IPS-18c (cell line): ENCODE data around the gene APOB.
"Not testable (repeated sequence)": the region's sequence is repeated elsewhere in the genome, so short reads cannot be mapped to it uniquely, and the experiment has no call there.

Experiments used
- H3K4me3 ChIP-seq: 2 replicates; pipeline ENCODE4 v1.7.0; 2013; ENCODE audit warnings: low read depth, mild to moderate bottlenecking, low read length, moderate library complexity; ENCODE audit not compliant: insufficient read depth
- H3K9me3 ChIP-seq: one replicate; pipeline ENCODE4 v1.6.1; 2013; ENCODE audit warnings: mild to moderate bottlenecking, low read length, moderate library complexity; ENCODE audit not compliant: control insufficient read depth, insufficient read depth

APOB gene

DNA sequence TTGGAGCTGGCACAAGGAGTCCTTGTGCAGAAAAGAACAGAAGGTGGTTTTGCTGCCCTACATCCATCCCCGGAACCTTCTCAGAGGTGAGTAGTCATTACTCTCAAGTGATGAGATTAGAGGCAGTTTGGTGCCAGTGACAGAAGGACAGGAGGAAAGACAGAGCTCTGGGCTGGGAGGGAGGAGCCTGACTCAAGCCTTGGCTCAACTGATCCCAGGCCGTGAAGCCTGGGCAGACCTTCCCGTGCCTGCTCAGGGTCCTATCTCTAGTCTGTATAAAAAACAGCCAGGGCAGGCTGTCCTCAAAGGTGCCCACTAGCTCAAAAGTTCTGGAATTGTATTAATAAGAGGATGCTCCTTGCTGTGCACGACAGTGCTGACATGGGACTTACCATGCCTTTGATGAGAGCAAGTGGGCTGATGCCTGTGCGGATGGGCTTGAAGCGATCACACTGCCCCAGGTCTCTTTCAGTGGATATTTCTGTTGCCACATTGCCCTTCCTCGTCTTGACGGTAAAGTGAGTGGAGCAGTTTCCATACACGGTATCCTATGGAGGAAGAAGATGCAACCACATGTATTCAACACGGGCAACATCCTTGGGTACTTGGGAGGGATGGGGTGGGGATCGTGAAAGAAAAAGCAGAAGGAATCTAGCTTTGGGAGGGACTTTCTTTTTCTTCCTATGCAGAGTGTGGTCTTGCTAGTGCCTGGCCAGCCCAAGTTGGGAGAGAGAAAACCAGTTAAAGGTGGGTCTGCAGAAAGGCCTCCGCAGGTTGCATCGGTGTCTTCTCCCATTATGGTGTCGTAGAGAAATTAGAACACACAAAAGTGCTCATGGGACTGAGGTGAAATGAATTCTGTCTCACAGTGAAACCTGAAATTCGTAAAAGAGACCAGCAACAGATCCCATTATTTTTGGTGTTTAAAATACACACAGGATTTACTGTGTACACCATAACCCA is 6.9 kb downstream of the APOB start:
- no peak overlapping the region for H3K4me3 ChIP-seq

DNA sequence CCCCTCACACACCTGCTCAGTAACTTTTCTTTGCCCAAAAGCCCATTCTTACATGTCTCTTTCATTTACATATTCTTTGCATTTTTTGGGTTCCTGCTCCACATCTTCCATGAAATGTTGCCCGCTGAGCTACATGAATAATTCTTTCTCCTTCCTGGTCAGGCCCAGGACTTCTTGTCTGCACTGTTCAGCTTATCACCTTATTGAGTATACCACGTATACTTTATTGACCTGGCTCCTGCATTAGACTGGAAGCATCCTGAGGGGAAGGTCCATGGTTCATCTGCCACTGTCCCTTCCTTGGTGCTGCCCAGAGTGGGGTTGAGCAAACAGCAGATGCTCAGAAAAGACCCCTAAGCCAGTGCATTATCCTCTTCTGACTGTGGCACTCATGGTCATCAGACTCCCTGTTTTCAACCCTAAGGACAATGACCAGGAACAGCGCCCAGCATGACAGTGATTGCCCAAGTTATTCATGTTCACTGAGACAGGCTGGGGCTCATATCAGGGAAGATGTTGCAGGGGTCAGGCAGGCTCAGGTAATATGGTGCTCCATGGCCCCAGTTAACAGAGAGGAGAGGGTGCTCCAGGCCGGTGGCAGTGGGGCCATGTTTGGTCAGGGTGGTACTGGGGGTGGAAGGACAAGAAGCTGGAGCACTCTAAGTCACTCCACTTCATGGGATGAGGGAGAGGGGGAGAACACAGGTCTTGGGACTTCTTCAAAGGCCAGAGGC is 7.7 kb downstream of the APOB start:
- H3K9me3 ChIP-seq: no peaks in the 10 kb centered on the region
- H3K4me3 ChIP-seq: no peak overlapping the region

More for the DNA sequence above, 6.9 kb downstream of the APOB start:
- H3K9me3 ChIP-seq: no peaks in the 10 kb centered on the region

GRCh38 chr2:21035282-21035973 is 8.4 kb downstream of the APOB start:
- H3K4me3 ChIP-seq: no peak overlapping the region

DNA sequence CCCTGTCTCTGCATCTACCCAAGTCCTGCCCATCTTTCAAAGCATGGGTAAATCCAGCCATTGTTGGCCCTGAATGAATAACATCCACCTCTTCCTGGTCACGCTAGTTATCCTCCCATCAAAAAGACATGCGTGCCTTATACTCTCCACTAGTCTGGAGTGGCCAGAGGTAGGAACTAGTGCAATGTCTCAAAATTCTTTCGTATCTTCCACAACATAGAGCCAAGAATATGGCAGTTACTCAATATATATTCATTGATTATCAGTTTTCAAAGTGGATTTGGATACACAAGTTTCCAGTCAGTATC is 8.9 kb downstream of the APOB start:
- Histone ChIP-seq H3K9me3 (no peaks in the 10 kb centered on the region), H3K4me3 (no peak overlapping the region)

More at GRCh38 chr2:21035282-21035973, 8.4 kb downstream of the APOB start:
- H3K9me3 ChIP-seq: no peaks in the 10 kb centered on the region

DNA sequence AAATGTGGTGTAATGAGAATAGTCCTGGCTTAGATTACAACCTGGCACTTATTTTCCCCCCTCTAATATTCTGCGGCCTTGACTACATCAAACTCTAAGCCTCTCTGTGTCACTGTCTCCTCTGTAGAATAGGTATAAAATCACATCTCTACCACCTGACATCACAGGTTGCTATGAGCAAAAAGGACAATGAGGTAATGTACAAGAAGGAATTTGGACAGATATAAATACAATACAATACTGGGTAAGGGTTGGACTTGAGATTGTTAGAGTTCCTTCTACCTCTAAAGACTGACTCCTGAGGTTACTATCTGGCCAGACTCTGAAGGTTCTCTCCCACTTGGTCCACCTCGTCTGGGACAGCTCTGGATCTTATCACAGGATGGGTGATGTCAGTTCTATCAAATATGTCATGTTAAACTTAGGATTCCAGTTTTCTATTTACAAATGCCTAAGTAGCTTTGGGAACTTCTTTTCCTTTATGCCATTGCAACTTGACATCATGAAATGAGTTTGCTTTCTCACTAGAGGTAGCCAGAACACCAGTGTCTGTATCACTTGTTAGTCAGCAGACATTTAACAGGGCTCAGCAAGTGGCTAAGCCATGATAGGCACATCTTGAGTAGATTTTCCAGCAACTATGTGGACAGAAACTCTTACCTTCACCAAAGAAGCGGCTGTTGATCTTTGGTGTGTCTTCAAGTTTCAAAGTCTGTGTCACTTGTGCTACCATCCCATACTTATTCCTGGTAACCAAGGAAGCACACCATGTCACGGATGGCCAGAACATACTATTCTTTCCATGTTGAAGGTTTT is 9.5 kb downstream of the APOB start:
- H3K4me3 ChIP-seq: no peak overlapping the region
- no peaks in the 10 kb centered on the region for H3K9me3 ChIP-seq

- H3K4me3 ChIP-seq: no peak overlapping the region
- H3K9me3 ChIP-seq: no peaks in the 10 kb centered on the region
Measured at GRCh38 chr2:21033237-21034155, 10.4 kb downstream of the APOB start.

- no peak overlapping the region for H3K4me3 ChIP-seq
- no peaks in the 10 kb centered on the region for H3K9me3 ChIP-seq
Measured at GRCh38 chr2:21032338-21033236, 11.3 kb downstream of the APOB start.

- Histone ChIP-seq H3K4me3 (no peak overlapping the region), H3K9me3 (no peaks in the 10 kb centered on the region)
Measured at GRCh38 chr2:21030983-21031968, 12.6 kb downstream of the APOB start.

DNA sequence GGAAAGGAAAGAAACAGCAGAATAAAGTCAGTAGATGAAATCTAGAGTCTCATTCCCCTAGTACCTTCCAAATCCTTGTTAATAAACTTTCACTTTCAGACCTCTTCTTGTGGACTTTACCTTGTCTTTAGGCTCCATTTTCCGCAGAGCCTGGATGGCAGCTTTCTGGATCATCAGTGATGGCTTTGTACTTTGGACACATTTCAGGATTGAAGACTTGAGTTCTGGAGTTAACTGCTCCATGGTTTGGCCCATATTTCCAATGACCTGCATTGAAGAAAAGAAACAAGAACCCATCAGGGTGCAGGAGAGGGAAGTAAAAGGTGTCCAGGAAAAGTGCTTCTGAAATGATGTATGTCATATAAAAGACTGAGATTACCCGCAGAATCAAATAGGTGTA is 14.4 kb downstream of the APOB start:
- H3K9me3 ChIP-seq: peaks cover 2% of the 10 kb centered on the region
- H3K4me3 ChIP-seq: no peak overlapping the region

- H3K9me3 ChIP-seq, H3K4me3 ChIP-seq: not testable (repeated sequence)
Measured at GRCh38 chr2:21028951-21029350, 14.9 kb downstream of the APOB start.

- Histone ChIP-seq H3K9me3 (peaks cover 2% of the 10 kb centered on the region), H3K4me3 (no peak overlapping the region)
Measured at GRCh38 chr2:21028021-21028947, 15.6 kb downstream of the APOB start.

GRCh38 chr2:21026479-21027282 is 17.2 kb downstream of the APOB start:
- Histone ChIP-seq H3K4me3 (no peak overlapping the region), H3K9me3 (peaks cover 2% of the 10 kb centered on the region)
